ENCODE results near the gene PPP1R14B.

Gene PPP1R14B

DNA sequence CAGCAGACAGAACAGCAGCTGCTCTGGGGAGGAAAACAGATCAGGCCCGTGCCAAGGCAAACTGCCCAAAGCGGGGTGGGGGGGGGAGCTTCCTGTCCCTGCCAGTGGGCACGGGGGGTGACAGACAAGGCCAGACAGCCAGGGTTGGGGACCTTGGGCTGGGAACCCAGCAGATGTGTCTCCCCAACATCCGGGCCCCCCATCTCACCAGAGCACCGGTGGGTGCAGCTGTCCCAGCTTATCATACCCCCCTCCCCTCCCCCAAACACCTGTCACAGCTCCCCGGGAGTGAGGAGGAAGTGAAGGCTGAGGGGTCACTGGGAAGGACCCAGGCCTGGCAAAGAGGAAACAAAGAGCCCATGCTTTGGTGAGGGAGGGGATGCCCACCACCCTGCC is 1.3 kb downstream of the PPP1R14B start:
- DNase-seq = no peak

DNA sequence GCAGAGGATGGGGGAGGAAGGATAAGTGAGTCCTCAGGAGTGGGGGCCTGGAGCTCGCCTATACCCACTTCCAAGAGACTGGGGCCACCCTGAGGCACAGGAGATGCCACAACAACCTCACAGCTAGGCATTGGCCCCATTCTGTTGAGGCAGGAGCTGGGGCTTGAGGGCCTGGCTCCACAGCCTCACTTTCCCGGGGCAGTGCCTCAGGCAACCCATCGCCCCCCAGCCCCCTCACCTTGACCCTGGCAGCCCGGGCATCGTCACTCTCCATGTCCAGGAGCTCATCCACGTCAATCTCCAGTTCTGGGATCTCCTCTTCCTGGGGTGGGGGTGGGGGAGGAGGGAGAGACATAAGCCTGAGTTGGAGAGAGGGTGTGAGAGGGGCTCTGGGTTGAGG is 1.8 kb downstream of the PPP1R14B start:
- DNase-seq = no peak

DNA sequence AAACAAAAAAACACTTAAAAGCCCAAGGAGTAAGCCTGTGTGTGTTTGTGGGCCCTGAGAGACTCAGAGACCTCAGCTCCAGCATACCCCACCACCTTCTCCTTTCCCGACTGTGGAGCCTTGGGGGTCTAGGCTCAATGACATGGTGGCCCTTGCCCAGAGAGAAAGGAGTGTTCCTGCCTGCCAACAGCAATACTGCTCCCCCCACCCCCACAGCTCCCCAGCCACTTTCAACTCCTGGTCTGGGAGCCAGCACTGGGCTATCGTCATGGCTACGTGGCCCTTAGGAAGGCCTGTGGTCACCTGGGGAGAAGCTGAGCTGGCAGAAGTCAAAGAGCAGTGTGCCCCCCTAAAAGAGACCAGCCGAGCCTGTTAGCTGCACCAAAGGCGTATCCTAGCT is 2.6 kb downstream of the PPP1R14B start:
- DNase-seq = no peak

DNA sequence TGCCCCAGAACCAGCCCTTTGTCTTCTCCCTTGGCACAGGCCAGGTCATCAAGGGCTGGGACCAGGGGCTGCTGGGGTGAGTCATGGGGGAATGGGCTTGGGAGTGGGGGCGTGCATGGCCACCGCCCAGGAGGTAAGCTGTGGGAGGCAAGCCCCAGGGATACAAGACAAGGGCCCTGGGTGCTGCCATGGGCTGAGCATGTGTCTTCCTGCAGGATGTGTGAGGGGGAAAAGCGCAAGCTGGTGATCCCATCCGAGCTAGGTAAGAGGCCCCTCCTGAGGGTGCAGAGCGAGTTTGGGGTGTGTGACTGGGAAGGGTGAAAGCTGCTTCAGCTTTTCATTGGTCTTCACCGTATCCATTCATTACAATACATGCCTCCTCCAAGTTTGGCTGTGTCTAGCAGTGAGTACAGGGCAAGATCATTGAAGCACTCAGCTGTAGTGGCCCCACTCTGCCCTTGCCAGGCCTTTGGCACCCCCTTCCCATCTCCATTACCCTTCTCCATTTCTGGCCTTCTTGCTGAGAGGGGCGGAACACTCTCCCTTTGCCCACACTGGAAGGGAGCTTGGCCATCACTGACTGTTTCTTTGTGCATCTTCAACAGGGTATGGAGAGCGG is 3.4 kb downstream of the PPP1R14B start:
- no peak for DNase-seq

DNA sequence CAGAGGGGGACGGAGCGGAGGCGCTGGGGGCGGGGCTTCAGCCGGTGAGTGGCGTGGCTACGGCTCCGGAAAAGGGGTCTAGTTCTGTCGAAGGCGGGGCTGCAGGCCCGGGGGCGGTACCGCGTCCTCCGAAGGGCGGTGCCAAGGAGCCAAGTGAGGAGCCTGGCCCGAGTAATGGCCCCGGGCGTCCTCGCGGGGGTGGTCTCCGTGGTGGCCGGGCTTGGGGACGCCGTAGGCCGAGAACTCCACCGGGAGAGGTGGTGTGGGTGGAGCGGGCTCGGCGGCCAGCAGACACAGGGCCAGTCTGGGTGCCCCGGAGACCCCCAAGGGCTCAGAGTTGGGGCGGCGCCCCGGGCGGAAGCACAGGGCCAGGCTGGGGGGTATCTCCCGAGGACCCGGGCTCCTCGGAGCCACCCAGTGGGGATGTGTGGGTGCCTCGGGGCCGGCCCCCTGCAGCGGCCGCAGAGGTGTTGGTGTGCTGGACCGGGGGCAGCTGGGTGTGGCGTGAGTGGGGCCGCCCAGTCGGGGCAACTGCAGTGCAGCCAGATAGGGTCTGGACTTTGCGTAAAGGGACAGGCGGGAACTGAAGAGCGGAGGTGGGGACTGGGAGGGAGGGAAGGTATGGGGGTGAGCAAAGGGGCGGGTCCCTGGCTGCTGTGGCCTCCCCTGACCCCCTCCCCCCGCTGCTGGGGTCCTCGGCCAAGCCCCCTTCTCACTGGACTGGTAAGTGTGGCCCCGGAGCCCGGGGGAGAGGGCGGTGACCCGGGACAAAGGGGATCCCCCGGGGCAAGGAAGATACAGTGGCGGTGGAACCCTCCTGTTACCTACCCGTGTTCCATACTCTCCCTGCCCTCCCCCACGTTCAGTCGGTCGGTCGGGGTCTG is 5.0 kb downstream of the PPP1R14B start:
- no peak for DNase-seq

DNA sequence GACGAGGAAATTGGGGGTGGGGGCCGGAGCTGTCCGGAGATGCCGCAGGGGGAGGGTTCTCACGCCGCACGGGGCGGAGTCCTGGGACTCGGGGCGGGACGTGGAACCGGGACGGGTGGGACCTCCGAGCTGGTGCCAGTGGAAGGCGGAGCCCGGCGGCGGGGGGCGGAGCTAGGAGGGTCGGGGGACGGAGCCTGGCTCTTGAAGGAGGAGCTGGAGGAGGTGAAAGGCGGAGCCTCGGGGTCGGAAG is 5.6 kb downstream of the PPP1R14B start:
- peak; percentile 99 for DNase-seq

DNA sequence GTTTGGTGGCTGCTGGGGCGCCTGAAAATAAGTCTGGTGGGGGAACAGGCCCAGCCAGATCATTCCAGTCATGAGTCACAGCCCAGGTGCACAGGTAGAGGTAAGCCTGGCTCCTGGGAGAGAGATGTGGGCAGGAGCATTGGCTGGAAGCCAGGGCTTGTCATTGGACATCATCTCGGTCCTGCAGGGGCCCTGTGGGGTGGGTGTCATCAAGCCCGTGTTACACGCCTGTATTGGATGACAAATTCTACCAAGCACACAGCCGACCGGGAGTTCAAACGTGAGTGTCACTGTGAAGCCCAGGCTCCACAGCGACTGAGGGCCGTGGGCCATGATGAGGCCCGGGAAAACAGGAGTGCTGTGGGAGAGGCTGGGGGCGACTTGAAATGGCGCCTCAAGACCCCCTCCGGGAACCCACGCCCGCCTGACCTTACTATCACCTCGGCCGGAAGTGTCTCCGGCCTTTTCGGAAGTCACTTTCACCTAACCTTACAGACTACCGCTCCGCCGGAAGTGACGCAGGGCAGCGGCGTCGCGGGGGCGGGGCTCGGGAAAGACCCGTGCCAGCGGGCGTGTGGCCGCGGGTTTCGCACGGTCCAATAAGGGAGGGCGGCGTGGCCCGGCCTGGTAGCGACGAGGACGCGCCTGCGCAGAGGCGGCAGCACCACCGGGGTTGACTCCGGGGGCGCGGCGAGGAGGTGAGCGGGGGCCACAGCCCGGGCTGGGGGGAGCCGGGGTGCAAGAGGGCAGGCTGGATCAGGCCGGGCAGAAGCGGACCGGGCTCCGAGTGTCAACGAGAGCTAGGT is 6.1 kb downstream of the PPP1R14B start, which contains the start of gene FKBP2:
Gene FKBP2 (plus strand): TSS at position 661 of the 806 bp plus-strand sequence. CDS start 1,293 bp downstream, outside the sequence.
- peak; percentile 97 for DNase-seq

DNA sequence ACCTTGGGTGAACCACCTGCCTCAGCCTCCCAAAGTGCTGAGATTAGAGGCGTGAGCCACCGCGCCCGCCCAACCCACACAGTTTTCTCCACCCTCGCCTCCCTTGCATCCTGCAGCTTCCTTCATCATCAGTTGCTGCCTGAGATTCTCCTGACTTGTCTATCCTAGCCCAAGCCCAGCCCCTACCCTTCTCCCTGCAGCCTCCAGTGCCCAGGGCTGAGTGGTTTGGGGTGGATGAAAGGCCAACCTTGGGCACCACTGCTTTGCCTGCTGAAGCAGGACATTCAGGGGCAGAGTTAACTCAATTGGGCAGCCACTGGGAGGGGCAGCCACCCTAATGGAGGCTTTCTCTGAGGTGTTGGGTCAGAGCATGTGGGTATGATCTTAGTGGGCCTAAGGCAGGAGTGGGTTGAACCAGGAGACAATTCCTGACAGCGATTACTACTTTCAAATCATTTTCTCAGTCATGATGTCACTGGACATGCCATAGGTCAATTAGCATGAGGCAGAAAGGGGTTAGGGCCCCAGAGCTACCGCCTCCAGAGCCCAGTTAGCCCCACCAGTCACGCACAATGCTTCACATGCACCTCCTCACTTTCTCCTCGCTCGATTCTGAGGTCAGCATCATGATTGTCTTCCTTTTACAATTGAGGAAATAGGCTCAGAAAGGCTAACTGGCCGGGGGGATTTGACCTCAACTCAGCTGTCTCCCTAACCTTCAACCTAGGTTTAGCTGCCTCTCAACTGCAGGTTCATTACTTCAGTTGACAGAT is 6.9 kb downstream of the PPP1R14B start:
- DNase-seq = no peak

DNA sequence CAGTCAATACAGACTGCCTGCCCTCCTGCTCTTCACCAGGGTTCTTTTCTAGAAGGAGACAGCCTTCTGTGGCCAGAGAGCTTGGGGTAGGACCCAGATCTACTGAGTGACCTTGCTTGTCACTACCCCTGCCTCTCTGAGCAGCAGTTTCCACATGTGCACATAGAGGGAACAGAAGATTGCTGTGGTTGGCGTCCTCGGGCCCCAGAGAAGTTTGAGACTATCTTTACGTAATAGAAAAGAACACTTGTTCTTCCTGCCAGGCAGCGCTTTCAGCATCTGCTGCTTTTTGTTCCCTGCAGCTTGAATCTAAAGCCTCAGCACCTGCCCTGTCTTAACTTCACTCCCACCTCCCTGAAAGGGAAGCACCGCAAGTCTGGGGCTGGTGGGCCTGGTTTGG is 7.7 kb downstream of the PPP1R14B start:
- DNase-seq = no peak

DNA sequence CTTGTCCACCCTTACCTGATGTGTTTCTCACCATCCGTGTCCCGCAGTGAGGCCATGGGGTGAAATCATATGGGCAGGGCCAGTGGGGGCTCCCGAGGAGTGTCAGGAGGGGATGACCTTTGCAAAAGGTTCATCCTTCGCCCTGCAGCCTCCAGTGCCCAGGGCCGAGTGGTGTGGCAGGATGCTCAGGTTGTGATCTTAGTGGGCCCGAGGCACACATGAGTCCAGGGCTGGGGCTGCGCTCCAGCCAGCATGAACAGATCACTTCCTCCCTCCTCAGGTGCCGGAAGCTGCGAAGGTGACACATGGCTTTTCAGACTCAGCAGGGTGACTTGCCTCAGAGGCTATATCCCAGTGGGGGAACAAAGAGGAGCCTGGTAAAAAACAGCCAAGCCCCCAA is 8.7 kb downstream of the PPP1R14B start:
- DNase-seq = no peak

DNA sequence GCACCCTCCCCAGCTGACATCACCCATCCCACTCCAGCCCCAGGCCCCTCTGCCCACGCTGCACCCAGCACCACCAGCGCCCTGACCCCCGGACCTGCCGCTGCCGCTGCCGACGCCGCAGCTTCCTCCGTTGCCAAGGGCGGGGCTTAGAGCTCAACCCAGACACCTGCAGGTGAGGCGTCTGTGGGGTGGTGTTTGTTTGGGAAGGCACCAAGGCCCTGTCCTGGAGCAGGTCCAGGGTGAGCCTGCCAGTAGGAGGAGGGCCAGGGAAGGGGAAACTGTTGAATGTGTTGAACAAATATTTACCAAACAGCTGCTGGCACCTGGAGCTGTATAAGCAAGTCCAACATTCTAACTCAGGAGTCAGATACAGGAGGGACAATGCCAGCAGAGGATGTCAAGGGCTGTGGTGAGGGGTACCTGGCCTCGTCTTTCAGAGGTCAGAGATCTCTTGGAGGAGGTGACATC is 9.2 kb downstream of the PPP1R14B start:
- no peak for DNase-seq

DNA sequence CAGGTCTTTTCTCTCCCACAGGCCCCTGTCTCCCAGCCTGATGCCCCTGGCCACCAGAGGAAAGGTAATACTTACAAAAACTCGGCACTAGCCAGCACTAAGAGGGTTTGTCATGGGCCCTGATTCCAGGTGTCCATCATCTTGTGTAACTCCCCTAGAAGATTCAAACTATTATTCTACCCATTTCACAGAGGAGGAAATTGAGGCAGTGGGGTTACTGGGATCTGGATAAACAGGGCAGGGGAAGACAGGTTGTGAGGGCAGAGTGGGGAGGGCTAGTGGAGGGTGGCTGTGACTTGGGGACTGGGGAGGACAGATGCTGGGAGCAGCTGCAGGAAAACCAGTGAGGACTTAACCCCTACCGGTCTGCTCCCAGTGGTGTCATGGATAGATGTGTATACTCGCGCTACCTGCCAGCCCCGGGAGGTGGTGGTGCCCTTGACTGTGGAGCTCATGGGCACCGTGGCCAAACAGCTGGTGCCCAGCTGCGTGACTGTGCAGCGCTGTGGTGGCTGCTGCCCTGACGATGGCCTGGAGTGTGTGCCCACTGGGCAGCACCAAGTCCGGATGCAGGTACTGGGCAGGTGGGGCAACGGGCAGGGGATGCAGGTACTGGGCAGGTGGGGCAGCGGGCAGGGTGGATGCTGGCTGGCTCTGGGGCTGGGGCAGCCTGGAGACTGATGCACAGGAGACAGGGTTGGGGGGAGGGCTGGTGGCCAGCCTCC is 11.1 kb downstream of the PPP1R14B start:
- no peak for DNase-seq

DNA sequence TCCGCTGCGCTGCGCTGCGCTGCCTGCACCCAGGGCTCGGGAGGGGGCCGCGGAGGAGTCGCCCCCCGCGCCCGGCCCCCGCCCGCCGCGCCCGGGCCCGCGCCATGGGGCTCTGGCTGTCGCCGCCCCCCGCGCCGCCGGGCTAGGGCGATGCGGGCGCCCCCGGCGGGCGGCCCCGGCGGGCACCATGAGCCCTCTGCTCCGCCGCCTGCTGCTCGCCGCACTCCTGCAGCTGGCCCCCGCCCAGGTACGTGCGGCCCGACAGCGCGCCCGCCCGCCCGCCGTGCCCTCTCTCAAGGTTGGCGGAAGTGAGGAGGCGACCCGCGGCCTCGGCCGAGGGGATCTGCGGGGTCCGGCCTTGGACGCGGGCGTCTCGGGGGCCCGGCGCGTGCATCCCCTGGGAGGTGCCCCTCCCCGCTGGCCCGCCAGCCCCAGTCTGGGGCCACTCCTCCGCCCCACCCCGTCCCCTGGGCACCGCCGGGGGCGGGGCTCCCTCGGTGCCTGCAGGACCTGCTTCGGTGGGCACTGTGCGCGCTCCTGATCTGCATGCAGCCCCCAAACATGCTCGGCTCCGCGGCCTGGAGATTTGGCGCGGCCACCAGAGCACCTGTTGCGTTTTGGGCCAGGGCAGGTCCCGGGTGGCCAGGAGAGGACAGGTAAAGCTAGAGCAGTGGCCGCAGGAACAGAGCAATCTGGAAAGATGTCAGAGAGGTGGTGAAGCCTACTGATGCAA is 11.9 kb downstream of the PPP1R14B start:
- DNase-seq = no peak

DNA sequence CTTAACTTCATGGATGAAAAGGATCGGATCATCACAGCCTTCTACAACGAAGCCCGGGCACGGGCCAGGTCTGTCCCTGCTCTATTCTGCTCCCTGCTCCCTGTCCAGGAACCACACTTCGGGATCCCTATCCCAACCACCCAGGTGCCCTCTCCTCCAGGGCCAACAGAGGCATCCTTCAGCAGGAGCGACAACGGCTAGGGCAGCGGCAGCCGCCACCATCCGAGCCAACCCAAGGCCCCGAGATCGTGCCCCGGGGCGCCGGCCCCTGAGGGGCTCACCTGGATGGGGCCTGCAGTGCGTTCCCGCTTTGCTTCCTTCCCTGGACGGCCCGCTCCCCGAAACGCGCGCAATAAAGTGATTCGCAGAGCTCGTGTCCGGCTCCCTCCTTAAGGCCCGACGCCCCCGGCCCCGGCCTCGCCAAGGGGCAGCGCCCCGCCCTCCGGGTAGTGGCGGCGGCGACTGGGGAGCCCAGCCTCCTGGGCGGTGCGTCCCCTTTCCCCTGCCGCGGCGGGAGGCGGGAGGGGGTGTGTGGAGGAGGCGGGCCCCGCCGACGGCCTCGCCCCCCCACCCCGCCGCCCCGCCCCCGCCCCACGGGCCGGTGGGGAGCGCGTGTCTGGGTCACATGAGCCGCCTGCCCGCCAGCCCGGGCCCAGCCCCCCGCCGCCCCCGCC is 12.7 kb downstream of the PPP1R14B start, which contains the start of gene VEGFB:
Gene VEGFB (plus strand): TSS at position 672 of the 674 bp plus-strand sequence. CDS start 250 bp downstream, outside the sequence.
- peak; percentile 51 for DNase-seq

DNA sequence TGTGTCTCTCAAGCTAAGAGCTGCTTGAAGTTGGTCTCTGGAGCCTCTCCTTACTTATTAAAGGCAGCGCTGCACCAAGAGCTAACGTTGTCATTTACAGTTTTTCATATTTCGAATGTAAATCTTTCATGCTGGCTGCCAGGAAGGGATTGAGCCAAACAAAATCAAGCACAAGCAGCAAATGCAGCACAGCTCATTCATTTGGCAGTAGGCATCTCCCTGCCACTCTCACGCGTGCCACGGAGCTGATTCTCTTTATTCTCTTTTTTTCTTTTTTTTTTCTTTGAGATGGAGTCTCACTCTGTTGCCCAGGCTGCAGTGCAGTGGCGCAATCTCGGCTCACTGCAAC is 13.8 kb downstream of the PPP1R14B start:
- no peak for DNase-seq

DNA sequence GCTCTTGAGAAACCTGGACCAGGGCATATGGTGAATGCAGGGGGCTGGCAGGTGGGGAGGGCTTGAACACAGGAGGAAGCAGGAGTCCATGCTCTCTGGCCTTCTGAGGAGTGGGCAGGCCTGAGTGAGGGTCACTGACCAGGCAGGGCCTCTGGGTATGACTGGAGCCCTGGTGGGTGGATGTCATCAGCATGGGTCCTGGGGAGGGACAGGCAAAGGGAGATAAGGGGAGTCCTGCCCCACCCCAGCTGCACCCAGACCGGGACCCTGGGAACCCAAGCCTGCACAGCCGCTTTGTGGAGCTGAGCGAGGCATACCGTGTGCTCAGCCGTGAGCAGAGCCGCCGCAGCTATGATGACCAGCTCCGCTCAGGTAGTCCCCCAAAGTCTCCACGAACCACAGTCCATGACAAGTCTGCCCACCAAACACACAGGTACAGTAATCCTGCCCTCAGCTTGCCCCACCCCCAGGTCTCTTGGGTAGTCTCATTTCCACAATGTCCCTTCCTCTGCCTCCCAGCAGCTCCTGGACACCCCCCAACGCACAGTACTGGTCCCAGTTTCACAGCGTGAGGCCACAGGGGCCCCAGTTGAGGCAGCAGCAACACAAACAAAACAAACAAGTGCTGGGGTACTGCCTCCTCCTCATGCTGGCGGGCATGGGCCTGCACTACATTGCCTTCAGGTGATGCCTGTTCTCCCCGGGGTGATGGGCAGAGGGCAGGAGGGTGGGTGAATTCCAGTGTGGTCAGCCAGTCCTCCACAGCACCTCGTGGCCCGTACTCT is 14.4 kb downstream of the PPP1R14B start:
- DNase-seq = no peak

DNA sequence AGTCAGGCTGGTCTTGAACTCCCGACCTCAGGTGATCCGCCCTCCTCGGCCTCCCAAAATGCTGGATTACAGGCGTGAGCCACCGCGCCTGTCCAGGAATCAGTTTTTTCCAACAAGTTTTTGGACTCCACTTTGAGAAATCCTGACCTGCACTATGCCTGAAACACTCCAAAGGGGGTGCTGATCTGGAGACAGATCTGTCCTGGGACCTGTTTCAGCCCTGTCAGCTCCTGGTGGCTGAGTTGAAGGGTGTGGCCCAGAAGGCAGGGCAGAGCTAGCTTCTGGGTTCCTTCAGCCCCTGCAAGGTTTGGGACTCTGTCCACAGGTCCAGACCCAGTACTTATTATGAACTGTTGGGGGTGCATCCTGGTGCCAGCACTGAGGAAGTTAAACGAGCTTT is 15.2 kb downstream of the PPP1R14B start:
- no peak for DNase-seq

DNA sequence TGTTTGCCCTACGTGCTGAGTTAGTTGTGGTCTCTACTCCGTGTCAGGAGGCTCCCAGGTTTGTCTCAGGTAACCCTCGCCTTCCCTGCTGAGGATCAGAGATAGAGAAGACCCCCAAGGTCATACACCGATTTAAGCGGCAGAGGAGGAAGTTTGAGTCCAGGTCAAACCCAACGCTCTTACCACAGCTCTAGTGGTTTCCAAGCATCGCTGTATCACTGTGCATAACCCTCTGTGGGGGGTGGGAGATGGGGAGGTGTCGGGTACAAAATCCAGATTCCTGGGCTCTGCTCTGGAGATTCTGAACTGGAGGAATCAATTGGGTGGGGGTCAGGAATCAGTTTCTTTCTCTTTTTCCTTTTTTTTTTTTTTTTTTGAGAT is 15.8 kb downstream of the PPP1R14B start:
- no peak for DNase-seq

DNA sequence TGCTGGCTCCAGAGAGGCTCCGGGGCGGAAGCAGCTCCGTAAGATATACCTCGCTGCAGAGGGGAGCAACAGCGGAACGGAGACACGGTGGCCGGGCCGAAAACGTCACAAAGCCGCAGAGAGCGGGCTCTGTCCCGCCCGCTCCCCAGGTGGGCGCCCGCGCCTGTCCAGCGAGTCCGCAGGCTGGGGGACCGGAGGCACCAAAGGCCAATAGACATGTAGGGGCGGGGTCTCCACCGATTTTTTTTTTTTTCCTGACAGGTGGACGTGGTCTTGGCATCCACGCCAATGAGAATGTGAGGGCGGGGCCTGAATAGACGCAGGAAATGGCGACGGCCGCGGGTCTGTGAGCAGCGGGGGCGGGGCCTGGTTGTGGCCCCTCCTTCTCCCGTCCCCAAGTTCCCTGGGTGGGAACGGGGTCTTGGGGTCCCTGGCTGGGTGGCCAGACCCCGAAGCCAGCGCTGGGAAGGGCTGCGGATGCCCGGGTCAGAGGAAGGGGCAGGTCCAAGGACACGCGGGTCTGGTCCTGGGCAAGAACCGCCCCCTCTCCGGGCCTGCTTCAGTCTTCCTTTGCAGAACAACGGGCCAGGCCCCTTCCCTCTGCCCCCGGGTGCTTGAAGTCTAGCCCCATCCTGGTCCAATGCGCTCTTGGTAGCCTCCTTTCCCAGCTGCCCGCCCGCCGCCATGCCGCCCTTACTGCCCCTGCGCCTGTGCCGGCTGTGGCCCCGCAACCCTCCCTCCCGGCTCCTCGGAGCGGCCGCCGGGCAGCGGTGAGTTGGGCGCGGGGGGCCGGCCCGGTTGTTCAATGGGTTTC is 16.4 kb downstream of the PPP1R14B start, which contains the start of gene DNAJC4:
Gene DNAJC4 (plus strand): TSS at position 378 of the 814 bp plus-strand sequence. CDS start 307 bp downstream, at position 685.
- peak; percentile 85 for DNase-seq
